Psoas muscle (tissue), 8 donors: Measurements from ENCODE around the gene KCTD13. TPM values are rescaled to one million over a fixed set of nuclear protein-coding genes. Genes with fewer than 3 reads are reported as not detected.
"Not testable (repeated sequence)": the region's sequence is repeated elsewhere in the genome, so short reads cannot be mapped to it uniquely, and the experiment has no call there.

Experiments used
- ATAC-seq, 4 donors: fragments of 200-7000 bp; cut with Tn5 transposase; one replicate each; pipeline ENCODE4 v1.9.1; 2020; ENCODE audit warnings: moderate library complexity in 3 of 4, mild to moderate bottlenecking in 2 of 4
- DNase-seq, 2 donors: peaks; one replicate each; pipeline ENCODE4 v3.0.0-alpha.2; 2020
- H3K27ac ChIP-seq: fragments of 200-600 bp; one replicate; pipeline ENCODE4 v1.8.0; 2022
- H3K27me3 ChIP-seq, 3 donors: fragments of 200-600 bp in 1 of 3; one replicate each; pipeline versions ENCODE4 v1.6.1 to v1.8.0; 2013 to 2022; ENCODE audit warnings: low read length in 2 of 3, mild to moderate bottlenecking in 2 of 3, moderate library complexity in 1 of 3; ENCODE audit not compliant: insufficient read depth in 3 of 3
- H3K36me3 ChIP-seq, 2 donors: fragments of 200-600 bp in 1 of 2; one replicate each; pipeline versions ENCODE4 v1.6.1 to v1.8.0; 2013 to 2022; ENCODE audit warnings: low read depth in 1 of 2, mild to moderate bottlenecking in 1 of 2, moderate library complexity in 1 of 2; ENCODE audit not compliant: insufficient read depth in 1 of 2
- H3K4me1 ChIP-seq: fragments of 200-600 bp; one replicate; pipeline ENCODE4 v1.8.0; 2022
- H3K4me3 ChIP-seq: fragments of 200-600 bp; one replicate; pipeline ENCODE4 v1.8.0; 2022; ENCODE audit warnings: mild to moderate bottlenecking
- H3K9me3 ChIP-seq: fragments of 200-600 bp; one replicate; pipeline ENCODE4 v1.8.0; 2022
- WGBS, 3 donors: extraction: QIAGEN DNeasy Blood & Tissue Kit; methylation state at CpG; one replicate each; pipeline versions ENCODE4 v1.1.6 to v1.1.7; 2013; 5-methylcytosine and 5-hydroxymethylcytosine counted together
- intact Hi-C, 2 donors: fragments of 100-400 bp; cut with DNase I; formaldehyde crosslinking; loops; one replicate each; pipeline versions ENCODE4 v1.11.0 to v1.14.2; 2022
- polyA plus RNA-seq, 3 donors: library from polyadenylated mRNA; stranded (reverse); fragments of 200-250 nt; gene quantifications; one replicate each; pipeline ENCODE4 v1.2.3, GENCODE V29; 2013
- total RNA-seq, 4 donors: library from RNA; stranded (reverse); fragmentation: NEBNext Ultra II Directional in 2 of 4; extraction: Animal tissue kit (Norgen Biotek cat#: 25700) in 2 of 4; gene quantifications; one replicate each; pipeline versions ENCODE4 v1.2.1 to v1.2.4, GENCODE V29; 2021 to 2023
- TF ChIP-seq, protein P1 (sequence below): fragments of 200-600 bp; IDR thresholded peaks from one replicate; pipeline ENCODE4 v1.8.0; 2022; ENCODE audit warnings: antibody characterized with exemption
- donor health status: healthy with polysubstance abuse.
- donor health status: DM: no; HTN: no; CAD: no; lungs with moderate emphysema.
- donor health status: Bipolar disorder and iron deficiency.
- donor health status: healthy.
- donor health status: DM: yes; HTN: yes; CAD: no.
- donor health status: DM: no; HTN: no; CAD: no.
- donor health status: DM: no; HTN: no; CAD: no.
- donor health status: DM: yes; HTN: yes; CAD: no.

KCTD13 gene
- total and polyA plus RNA-seq, 7 donors, result 2.2 to 5.4 (median 4.7) TPM

DNA sequence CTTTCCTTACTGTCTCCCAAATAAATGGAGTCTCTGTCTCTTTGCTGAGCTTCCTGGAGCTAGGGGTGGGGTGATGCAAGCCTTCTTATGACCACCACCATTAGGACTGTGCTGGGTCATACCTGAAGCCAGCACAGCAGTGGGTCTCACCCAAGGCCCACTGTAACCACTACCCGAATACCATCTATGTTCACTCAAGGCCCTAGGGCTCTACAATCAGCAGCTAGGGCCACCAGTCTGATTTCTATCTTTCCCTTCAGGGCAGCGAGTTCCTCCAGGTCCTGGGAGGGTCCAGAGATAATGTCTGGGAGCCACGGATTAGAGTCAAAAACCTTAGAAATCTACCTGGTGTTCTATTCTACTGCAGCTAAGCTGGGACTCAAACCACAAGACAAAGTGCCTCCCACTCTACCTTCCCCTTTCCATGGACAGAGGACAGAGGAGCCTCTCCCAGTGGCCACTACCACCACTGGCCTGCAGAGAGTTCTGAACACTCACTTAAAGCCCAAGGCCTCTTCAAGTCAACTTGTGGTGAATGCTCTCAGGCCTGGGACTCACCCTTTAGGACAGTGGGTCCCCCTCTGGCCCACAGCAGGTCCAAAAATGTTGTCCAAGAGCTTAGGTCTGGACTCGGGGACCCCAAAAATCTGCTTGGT lies 24.9 kb upstream of the KCTD13 start:
- H3K36me3 ChIP-seq, result no peaks in the 10 kb centered on the region
- no peak overlapping the region for H3K4me3 ChIP-seq
- intact Hi-C loops, result no loop called here
- no peak for ATAC-seq
- H3K27me3 ChIP-seq, result no peaks in the 10 kb centered on the region
- TF ChIP-seq, protein P1, sequence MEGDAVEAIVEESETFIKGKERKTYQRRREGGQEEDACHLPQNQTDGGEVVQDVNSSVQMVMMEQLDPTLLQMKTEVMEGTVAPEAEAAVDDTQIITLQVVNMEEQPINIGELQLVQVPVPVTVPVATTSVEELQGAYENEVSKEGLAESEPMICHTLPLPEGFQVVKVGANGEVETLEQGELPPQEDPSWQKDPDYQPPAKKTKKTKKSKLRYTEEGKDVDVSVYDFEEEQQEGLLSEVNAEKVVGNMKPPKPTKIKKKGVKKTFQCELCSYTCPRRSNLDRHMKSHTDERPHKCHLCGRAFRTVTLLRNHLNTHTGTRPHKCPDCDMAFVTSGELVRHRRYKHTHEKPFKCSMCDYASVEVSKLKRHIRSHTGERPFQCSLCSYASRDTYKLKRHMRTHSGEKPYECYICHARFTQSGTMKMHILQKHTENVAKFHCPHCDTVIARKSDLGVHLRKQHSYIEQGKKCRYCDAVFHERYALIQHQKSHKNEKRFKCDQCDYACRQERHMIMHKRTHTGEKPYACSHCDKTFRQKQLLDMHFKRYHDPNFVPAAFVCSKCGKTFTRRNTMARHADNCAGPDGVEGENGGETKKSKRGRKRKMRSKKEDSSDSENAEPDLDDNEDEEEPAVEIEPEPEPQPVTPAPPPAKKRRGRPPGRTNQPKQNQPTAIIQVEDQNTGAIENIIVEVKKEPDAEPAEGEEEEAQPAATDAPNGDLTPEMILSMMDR, result no peak
- DNase-seq, result no peak
- no peaks in the 10 kb centered on the region for H3K4me1 ChIP-seq
- no peak overlapping the region for H3K27ac ChIP-seq
- WGBS, 3 donors, result 85 to 94% (median 90%) methylated on average over 4 of the region's 4 CpGs
- H3K9me3 ChIP-seq, result no peaks in the 10 kb centered on the region

DNA sequence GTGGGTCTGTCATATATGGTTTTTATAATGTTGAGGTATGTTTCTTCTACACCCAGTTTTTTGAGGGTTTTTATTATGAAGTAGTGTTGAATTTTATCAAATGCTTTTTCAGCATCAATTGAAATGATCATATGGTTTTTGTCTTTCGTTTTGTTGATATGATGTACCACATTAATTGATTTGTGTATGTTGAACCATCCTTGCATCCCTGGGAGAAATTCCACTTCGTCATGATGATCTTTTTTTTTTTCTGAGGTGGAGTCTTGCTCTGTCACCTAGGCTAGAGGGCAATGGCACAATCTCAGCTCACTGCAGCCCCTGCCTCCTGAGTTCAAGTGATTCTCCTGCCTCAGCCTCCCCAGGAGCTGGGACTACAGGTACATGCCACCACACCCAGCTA lies 21.9 kb upstream of the KCTD13 start:
- no peaks in the 10 kb centered on the region for H3K27me3 ChIP-seq
- no peak overlapping the region for H3K27ac ChIP-seq
- no peaks in the 10 kb centered on the region for H3K9me3 ChIP-seq
- no peaks in the 10 kb centered on the region for H3K36me3 ChIP-seq
- DNase-seq (no peak), ATAC-seq (no peak)
- H3K4me1 ChIP-seq, result peaks cover 9% of the 10 kb centered on the region
- TF ChIP-seq, protein P1, result no peak
- intact Hi-C loops, result no loop called here
- WGBS, 3 donors, result 74 to 81% (median 75%) methylated on average over 2 of the region's 2 CpGs
- no peak overlapping the region for H3K4me3 ChIP-seq

DNA sequence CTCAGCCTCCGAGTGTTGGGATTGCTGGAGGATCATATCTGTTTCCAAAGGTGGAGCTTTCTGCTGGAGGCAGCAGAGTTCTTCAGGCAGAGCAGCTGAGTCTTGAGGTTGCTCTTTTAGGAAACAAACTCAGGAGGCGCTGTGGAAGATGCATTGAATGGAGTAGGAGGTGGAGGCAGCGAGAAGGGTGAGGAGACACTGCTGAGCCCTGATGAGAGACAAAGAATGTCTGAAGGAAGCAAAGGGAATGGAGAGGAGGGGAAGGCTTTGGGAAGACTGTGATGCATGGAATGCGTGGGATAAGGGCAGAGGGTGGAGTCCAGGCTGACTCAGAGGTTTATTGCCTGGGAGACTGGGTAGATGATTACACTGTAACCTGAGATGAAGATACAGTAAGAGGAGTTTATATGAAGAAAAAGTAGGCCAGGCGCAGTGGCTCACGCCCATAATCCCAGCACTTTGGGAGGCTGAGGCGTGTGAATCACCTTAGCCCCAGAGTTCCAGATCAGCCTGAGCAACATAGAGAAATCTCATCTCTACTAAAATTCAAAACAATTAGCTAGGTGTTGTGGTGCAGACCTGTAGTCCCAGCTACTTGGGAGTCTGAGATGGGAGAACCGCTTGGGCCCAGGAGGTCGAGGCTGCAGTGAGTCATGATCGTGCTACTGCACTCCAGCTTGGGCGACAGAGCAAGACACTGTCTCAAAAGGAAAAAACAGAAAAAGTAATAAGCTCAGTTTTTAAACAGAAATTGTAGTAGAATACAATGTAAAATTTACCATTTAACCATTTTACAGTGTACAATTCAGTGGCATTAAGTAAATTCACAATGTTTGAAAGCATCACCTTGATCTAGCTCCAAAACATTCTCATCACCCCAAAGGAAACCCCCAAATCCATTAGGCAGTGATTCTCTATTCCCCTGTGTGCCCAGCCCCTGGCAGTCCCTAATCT lies 18.1 kb upstream of the KCTD13 start:
- DNase-seq (peak in 1 of 2 donors; percentile 41), ATAC-seq (peak; percentile 72 to 89 (median 80))
- peak overlapping the region; percentile 36 for H3K27ac ChIP-seq
- intact Hi-C loops, result no loop called here
- TF ChIP-seq, protein P1, result no peak
- no peaks in the 10 kb centered on the region for H3K27me3 ChIP-seq
- H3K9me3 ChIP-seq, result no peaks in the 10 kb centered on the region
- H3K4me1 ChIP-seq, result peaks cover 9% of the 10 kb centered on the region
- no peak overlapping the region for H3K4me3 ChIP-seq
- H3K36me3 ChIP-seq, result no peaks in the 10 kb centered on the region
- WGBS, 3 donors, result 50 to 56% (median 51%) methylated on average over 11 of the region's 11 CpGs

DNA sequence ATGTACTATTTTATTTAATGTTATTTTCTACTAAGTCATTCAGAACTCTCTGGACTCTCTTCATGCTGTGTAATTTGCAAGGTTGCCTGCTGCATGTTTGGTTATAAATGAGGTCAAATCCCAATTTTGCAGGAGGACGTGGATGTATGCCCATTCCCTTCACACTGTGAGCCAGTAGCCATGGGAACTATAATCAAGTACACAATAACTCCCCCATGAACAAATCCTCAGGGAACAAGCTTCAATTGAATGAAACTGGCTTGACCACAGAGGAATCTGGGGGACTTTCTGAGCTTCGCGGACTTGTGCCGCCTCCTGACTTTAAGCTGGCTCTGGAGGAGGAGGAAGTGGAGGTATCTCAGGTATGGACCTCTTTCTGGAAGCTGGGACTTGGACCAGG lies 14.6 kb upstream of the KCTD13 start:
- intact Hi-C loops, result no loop called here
- no peaks in the 10 kb centered on the region for H3K9me3 ChIP-seq
- no peak overlapping the region for H3K27ac ChIP-seq
- peaks cover 9% of the 10 kb centered on the region for H3K4me1 ChIP-seq
- ATAC-seq (no peak), DNase-seq (no peak)
- H3K27me3 ChIP-seq, result peaks cover 0 to 4% (median 0%) of the 10 kb centered on the region in 3 donors
- no peak overlapping the region for H3K4me3 ChIP-seq
- TF ChIP-seq, protein P1, result no peak
- H3K36me3 ChIP-seq, result no peaks in the 10 kb centered on the region
- 44 to 60% (median 51%) methylated on average over 4 of the region's 4 CpGs for WGBS, 3 donors

DNA sequence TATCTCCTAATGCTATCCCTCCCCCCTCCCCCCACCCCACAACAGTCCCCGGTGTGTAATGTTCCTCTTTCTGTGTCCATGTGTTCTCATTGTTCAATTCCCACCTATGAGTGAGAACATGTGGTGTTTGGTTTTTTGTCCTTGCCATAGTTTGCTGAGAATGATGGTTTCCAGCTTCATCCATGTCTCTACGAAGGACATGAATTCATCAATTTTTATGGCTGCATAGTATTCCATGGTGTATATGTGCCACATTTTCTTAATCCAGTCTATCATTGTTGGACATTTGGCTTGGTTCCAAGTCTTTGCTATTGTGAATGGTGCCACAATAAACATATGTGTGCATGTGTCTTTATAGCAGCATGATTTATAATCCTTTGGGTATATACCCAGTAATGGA lies 5.7 kb upstream of the KCTD13 start:
- not testable (repeated sequence) for H3K27ac ChIP-seq, DNase-seq, H3K36me3 ChIP-seq, H3K9me3 ChIP-seq, ATAC-seq, H3K4me3 ChIP-seq, H3K27me3 ChIP-seq, H3K4me1 ChIP-seq
- intact Hi-C loops, result loop anchor here in 1 of 2 donors (10.0 kb wide), 1 partner anchor 307 kb away; no protein-coding TSS in a partner anchor
- 87 to 90% (median 89%) methylated on average over 2 of the region's 2 CpGs for WGBS, 3 donors
